Prostate gland (tissue), 2 donors: ENCODE measurements around the gene PGR.

Source experiments
- POLR2AphosphoS5 ChIP-seq: sonication (generic); formaldehyde crosslinking; IDR thresholded peaks from one replicate; pipeline ENCODE4 v1.6.1; 2017; ENCODE audit warnings: antibody characterized with exemption
- TF ChIP-seq, protein P1 (sequence below), 4 experiments: fragments of 200-600 bp in 2 of 4; fragments of 450-650 bp in 2 of 4; sonication (generic) in 2 of 4; IDR thresholded peaks; 1 replicate in 3 of 4; 2 replicates in 1 of 4; pipeline ENCODE4 v1.5.1; 2016 to 2019; ENCODE audit warnings: antibody characterized with exemption in 4 of 4, mild to moderate bottlenecking in 2 of 4, moderate library complexity in 2 of 4

DNA sequence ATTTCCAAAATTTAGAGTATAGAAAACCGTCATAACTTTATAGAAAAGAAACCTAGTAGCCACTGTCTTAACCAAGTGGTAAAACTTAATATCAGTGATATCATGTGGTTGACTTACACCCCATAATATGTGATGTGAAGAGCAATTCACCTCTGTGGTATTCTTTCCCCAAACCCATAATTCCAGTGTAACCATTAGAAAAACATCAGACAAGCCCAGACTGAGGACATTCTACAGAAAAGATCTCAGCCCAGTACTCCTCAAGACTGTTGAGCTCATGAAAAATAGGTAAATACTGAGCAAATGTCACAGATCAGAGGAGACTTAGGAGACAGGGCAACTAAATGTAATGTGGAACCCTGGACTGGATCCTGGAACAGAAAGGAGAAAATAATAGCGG is 134.6 kb downstream of the PGR start:
- TF ChIP-seq, protein P1, sequence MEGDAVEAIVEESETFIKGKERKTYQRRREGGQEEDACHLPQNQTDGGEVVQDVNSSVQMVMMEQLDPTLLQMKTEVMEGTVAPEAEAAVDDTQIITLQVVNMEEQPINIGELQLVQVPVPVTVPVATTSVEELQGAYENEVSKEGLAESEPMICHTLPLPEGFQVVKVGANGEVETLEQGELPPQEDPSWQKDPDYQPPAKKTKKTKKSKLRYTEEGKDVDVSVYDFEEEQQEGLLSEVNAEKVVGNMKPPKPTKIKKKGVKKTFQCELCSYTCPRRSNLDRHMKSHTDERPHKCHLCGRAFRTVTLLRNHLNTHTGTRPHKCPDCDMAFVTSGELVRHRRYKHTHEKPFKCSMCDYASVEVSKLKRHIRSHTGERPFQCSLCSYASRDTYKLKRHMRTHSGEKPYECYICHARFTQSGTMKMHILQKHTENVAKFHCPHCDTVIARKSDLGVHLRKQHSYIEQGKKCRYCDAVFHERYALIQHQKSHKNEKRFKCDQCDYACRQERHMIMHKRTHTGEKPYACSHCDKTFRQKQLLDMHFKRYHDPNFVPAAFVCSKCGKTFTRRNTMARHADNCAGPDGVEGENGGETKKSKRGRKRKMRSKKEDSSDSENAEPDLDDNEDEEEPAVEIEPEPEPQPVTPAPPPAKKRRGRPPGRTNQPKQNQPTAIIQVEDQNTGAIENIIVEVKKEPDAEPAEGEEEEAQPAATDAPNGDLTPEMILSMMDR (IDR thresholded peaks at IDR 0.05): no peak
- TF ChIP-seq POLR2AphosphoS5: no peak
